ENCODE measurements around the gene PDGFC.
"Not testable (repeated sequence)": the region's sequence is repeated elsewhere in the genome, so short reads cannot be mapped to it uniquely, and the experiment has no call there.

The PDGFC gene

GRCh38 chr4:156894234-156894633 is 77.4 kb downstream of the PDGFC start:
- DNase-seq = no peak

- no peak for DNase-seq
Measured at GRCh38 chr4:156892805-156893204, 78.8 kb downstream of the PDGFC start.

- no peak for DNase-seq
Measured at GRCh38 chr4:156889616-156890594, 81.7 kb downstream of the PDGFC start.

- DNase-seq = no peak
Measured at GRCh38 chr4:156888762-156889161, 82.8 kb downstream of the PDGFC start.

- DNase-seq = no peak
Measured at GRCh38 chr4:156886481-156886880, 85.1 kb downstream of the PDGFC start.

- no peak for DNase-seq
Measured at GRCh38 chr4:156885374-156885773, 86.2 kb downstream of the PDGFC start.

GRCh38 chr4:156884183-156884582 is 87.4 kb downstream of the PDGFC start:
- no peak for DNase-seq

- DNase-seq = no peak
Measured at GRCh38 chr4:156875704-156876103, 95.9 kb downstream of the PDGFC start.

GRCh38 chr4:156875055-156875454 is 96.5 kb downstream of the PDGFC start:
- no peak for DNase-seq

GRCh38 chr4:156873799-156874198 is 97.8 kb downstream of the PDGFC start:
- no peak for DNase-seq

GRCh38 chr4:156870861-156871260 is 100.7 kb downstream of the PDGFC start:
- no peak for DNase-seq

GRCh38 chr4:156870131-156870530 is 101.5 kb downstream of the PDGFC start:
- DNase-seq = no peak

- not testable (repeated sequence) for DNase-seq
Measured at GRCh38 chr4:156866088-156866487, 105.5 kb downstream of the PDGFC start.

- no peak for DNase-seq
Measured at GRCh38 chr4:156865451-156865850, 106.1 kb downstream of the PDGFC start.

- no peak for DNase-seq
Measured at GRCh38 chr4:156858071-156858470, 113.5 kb downstream of the PDGFC start.

- no peak for DNase-seq
Measured at GRCh38 chr4:156838761-156839160, 132.8 kb downstream of the PDGFC start.

- DNase-seq = no peak
Measured at GRCh38 chr4:156837625-156838345, 133.8 kb downstream of the PDGFC start.

GRCh38 chr4:156832886-156833285 is 138.7 kb downstream of the PDGFC start:
- DNase-seq = no peak

GRCh38 chr4:156830351-156830750 is 141.2 kb downstream of the PDGFC start:
- no peak for DNase-seq

GRCh38 chr4:156829201-156829873 is 142.3 kb downstream of the PDGFC start:
- DNase-seq = no peak

GRCh38 chr4:156827519-156827918 is 144.1 kb downstream of the PDGFC start:
- DNase-seq = no peak

- no peak for DNase-seq
Measured at GRCh38 chr4:156825074-156825473, 146.5 kb downstream of the PDGFC start.

- DNase-seq = no peak
Measured at GRCh38 chr4:156824451-156825060, 147.0 kb downstream of the PDGFC start.

Measured in NCI-H2107 (cell line).